Ishikawa (cell line): ENCODE results near the gene CRLF1.

Experiments used
- CREB1 ChIP-seq: IDR thresholded peaks from 2 replicates; pipeline ENCODE4 v1.6.1; 2012; ENCODE audit warnings: low read depth
- EGR1 ChIP-seq: IDR thresholded peaks from 2 replicates; pipeline ENCODE4 v1.6.1; 2012
- NFIC ChIP-seq: IDR thresholded peaks from 2 replicates; pipeline ENCODE4 v1.6.1; 2012
- TCF12 ChIP-seq: IDR thresholded peaks from 2 replicates; pipeline ENCODE4 v1.6.1; 2012; ENCODE audit warnings: low read depth
- YY1 ChIP-seq: IDR thresholded peaks from 2 replicates; pipeline ENCODE4 v1.6.1; 2012; ENCODE audit warnings: low read depth
- ZBTB7A ChIP-seq: IDR thresholded peaks from 2 replicates; pipeline ENCODE4 v1.6.1; 2012; ENCODE audit warnings: low read depth
- TF ChIP-seq, protein P1 (sequence below): IDR thresholded peaks from 2 replicates; pipeline ENCODE4 v1.6.1; 2012; ENCODE audit warnings: low read depth, mild to moderate bottlenecking

DNA sequence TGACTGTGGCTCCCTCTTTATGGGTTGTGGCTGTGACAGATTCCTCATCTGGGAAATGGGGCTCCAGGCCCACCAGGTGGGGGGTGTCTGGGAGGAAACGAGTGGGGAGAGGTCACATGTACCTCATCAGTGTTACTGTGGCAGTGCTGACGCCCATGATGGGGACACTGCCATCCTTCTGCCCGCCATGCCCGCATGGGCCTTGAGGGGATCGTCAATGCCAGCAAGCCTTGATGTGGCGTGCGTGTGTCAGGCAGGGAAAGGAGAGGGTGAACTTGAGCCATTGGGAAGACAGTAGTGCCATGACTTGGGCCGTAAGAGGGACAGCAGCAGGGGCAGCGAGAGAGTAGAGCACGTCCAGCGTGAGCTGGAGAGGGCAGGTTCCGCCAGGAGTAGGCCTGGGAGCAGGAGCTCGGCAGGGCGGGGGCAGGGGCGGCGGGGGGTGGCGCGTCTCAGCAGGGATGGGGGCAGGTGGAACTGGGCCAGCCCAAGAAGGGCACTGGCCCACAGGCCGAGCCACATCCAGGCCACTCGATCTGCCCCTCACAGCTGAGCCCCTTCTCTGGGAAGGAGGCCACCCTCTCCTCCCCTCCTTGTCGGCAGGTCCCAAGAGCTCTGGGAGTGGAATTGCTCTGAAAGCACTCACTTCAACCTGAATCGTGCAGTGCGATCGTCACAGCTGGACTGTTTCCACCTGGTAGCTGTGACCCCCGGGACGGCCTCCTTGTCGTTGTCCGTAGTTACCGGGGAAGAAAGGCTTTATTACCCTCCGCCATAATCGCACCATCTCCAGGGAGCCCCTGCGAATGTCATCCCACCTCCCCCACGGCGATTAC, 40.2 kb upstream of the CRLF1 start:
- TF ChIP-seq ZBTB7A: no peak
- no peak for TF ChIP-seq TCF12
- TF ChIP-seq, protein P1, sequence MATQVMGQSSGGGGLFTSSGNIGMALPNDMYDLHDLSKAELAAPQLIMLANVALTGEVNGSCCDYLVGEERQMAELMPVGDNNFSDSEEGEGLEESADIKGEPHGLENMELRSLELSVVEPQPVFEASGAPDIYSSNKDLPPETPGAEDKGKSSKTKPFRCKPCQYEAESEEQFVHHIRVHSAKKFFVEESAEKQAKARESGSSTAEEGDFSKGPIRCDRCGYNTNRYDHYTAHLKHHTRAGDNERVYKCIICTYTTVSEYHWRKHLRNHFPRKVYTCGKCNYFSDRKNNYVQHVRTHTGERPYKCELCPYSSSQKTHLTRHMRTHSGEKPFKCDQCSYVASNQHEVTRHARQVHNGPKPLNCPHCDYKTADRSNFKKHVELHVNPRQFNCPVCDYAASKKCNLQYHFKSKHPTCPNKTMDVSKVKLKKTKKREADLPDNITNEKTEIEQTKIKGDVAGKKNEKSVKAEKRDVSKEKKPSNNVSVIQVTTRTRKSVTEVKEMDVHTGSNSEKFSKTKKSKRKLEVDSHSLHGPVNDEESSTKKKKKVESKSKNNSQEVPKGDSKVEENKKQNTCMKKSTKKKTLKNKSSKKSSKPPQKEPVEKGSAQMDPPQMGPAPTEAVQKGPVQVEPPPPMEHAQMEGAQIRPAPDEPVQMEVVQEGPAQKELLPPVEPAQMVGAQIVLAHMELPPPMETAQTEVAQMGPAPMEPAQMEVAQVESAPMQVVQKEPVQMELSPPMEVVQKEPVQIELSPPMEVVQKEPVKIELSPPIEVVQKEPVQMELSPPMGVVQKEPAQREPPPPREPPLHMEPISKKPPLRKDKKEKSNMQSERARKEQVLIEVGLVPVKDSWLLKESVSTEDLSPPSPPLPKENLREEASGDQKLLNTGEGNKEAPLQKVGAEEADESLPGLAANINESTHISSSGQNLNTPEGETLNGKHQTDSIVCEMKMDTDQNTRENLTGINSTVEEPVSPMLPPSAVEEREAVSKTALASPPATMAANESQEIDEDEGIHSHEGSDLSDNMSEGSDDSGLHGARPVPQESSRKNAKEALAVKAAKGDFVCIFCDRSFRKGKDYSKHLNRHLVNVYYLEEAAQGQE: no peak
- no peak for TF ChIP-seq NFIC
- no peak for TF ChIP-seq YY1
- TF ChIP-seq CREB1: no peak
- no peak for TF ChIP-seq EGR1
